ENCODE results near the gene PAXX.

DNA sequence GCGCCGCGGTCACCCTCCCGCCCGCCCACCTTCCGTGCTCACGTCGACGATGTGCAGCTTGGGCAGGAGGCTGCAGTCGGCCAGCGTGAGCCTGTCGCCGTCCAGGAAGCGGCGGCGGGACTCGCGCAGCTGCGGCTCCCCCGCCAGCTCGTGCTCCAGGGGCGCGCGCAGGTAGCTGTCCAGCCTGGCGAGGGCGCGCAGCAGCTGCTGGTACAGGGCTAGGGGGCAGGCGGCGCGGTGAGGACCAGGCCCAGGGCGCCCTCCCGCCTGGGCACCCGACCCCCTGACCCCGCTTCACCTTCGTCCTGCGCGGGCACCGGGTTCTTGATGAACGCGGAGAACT is 2.6 kb downstream of the PAXX start:
- TF ChIP-seq EZH2phosphoT487 (IDR thresholded peaks at IDR 0.05; ENCODE audit: borderline replicate concordance), result no peak
- TF ChIP-seq, protein P1, sequence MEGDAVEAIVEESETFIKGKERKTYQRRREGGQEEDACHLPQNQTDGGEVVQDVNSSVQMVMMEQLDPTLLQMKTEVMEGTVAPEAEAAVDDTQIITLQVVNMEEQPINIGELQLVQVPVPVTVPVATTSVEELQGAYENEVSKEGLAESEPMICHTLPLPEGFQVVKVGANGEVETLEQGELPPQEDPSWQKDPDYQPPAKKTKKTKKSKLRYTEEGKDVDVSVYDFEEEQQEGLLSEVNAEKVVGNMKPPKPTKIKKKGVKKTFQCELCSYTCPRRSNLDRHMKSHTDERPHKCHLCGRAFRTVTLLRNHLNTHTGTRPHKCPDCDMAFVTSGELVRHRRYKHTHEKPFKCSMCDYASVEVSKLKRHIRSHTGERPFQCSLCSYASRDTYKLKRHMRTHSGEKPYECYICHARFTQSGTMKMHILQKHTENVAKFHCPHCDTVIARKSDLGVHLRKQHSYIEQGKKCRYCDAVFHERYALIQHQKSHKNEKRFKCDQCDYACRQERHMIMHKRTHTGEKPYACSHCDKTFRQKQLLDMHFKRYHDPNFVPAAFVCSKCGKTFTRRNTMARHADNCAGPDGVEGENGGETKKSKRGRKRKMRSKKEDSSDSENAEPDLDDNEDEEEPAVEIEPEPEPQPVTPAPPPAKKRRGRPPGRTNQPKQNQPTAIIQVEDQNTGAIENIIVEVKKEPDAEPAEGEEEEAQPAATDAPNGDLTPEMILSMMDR (IDR thresholded peaks at IDR 0.05 in 2 of 3, conservative IDR thresholded peaks at IDR 0.05 in 1 of 3; ENCODE audit: borderline replicate concordance in 1 of 3, insufficient read depth in 1 of 3, low read depth in 2 of 3, low read length in 2 of 3), result no peak
- TF ChIP-seq POLR2A (IDR thresholded peaks at IDR 0.05; ENCODE audit: borderline replicate concordance, extremely low read depth, insufficient read depth, insufficient read length), result no peak

Measured in HCT116 (cell line).